GM20000 (cell line): ENCODE measurements around the gene SREK1.

Experiments used
- DNase-seq: peaks from one replicate; pipeline ENCODE4 v3.0.0; 2012; ENCODE audit warnings: low spot score
- TF ChIP-seq, protein P1 (sequence below): IDR thresholded peaks from 2 replicates; pipeline ENCODE4 v1.5.1; 2012; ENCODE audit warnings: mild to moderate bottlenecking, control low read depth; ENCODE audit errors: extremely low read depth, missing control alignments

SREK1 gene

DNA sequence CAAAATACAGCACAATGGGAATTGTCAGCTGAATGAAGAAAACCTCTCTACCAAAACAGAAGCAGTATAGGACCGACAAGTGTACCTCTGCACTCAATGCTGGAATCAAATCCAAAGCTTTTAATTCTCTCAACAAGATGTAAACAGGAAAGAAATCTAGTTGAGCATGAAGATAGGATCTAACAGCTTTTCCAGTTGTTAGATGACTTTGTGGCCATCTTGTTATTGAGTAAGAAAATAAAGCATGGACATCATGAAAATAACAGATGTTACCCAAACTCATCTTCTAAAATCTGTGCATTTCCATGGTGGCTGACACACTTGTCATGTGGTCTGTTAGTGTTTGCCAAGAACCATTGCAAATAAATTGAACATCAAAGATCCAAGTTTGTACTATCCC lies 34.7 kb downstream of the SREK1 start:
- no peak for DNase-seq
- TF ChIP-seq, protein P1, sequence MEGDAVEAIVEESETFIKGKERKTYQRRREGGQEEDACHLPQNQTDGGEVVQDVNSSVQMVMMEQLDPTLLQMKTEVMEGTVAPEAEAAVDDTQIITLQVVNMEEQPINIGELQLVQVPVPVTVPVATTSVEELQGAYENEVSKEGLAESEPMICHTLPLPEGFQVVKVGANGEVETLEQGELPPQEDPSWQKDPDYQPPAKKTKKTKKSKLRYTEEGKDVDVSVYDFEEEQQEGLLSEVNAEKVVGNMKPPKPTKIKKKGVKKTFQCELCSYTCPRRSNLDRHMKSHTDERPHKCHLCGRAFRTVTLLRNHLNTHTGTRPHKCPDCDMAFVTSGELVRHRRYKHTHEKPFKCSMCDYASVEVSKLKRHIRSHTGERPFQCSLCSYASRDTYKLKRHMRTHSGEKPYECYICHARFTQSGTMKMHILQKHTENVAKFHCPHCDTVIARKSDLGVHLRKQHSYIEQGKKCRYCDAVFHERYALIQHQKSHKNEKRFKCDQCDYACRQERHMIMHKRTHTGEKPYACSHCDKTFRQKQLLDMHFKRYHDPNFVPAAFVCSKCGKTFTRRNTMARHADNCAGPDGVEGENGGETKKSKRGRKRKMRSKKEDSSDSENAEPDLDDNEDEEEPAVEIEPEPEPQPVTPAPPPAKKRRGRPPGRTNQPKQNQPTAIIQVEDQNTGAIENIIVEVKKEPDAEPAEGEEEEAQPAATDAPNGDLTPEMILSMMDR, result no peak

DNA sequence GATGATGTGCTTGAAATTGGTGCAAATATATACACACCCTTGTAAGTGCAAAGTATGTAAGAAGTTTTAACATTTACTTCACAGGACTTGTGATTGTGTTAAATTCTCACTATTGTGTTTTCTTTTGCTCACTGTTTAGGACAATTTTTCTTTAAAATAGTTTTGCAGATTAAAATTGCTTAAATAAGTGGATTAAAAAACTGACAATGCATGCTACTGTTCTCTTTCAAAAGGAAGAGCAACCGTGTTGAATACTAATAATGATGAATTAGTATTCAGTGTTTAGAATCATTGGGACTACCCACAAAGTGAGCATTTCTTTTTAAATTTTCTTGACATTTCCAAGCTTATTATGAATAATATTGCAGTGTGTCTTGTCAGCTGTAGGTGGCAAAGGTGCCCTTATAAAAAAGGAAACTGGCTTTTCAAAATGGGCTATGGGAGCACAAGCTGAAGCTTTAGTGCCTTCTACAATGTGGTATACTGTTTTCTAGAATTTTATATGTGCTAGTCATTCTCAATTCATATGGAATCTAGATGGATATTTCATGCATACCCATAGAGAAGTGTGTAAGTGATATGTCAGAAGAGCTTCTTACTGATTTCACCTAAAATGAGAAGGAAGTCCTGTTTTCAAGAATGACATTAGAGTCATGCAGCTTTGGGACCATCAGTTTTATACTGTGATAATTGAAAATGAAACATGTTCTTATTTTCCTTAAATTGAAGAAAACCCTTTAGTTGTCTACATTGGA lies 35.4 kb downstream of the SREK1 start:
- TF ChIP-seq, protein P1, result no peak
- no peak for DNase-seq

DNA sequence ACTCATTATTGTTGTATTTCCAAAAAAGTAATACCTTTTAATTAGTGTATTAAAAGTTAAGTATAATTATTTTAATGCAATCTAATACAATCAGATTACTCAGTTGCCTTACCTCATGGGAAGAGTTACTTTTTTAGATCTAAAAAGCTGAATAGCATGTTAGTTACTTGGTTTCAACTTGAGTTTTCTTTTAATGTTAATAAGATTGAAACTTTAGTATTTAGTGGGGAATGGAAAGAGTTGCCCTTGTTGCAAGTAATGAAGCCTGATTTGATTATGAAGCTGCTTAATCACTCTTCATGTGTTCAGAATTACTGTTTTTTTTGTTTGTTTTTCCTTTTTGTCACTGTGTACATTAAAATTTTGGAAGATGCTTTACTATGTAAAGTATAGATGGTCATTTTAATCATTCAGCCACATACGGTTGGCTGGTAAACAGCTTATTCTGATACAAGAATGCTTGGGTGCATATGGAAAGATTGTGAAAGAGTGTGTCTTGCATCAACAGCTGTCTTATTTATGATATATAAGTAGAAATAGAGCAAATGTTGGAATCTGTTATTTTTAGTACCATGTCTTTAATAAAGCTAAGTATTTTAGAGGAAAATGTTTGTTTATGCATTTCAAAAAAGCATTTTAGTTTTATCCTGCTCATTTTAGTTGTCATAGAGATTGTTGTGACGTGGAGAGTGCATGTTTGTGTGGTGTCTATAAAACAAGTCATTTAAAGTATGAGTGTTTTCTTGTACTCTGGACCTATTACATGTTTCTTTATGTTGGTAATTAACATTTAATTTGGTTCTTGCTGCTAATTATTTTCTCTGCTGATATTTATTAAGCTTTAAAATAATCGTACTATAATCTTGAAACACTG lies 36.4 kb downstream of the SREK1 start:
- DNase-seq, result no peak
- TF ChIP-seq, protein P1, result no peak

DNA sequence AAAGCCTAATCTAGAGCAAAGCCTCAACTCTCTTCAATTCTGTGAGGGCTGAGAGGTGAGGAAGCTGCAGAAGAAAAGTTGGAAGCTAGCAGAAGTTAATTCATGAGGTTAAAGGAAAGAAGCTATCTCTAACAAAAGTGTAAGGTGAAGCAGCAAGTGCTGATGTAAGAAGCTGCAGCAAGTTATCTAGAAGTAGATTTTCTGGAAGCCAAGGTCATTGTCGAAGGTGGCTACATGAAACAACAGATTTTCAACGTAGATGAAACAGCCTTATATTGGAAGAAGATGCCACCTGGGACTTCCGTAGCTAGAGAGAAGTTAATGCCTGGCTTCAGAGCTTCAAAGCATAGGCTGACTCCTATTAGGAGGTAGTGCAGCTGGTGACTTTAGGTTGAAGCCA lies 42.0 kb downstream of the SREK1 start:
- no peak for DNase-seq
- TF ChIP-seq, protein P1, result no peak

DNA sequence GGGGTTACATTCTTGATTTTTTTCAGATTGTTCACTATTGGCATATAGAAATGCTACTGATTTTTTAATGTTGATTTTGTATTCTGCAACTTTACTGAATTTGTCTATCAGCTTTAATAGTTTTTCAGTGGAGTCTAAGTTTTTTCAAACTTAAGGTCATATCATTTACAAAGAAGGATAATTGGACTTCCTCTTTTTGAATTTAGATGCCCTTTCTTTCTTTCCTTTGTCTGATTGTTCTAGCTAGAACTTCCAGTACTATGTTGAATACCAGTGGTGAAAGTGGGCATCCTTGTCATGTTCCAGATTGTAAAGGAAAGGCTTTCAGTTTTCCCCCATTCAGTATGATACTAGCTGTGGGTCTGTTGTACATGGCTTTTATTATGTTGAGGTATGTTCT lies 49.3 kb downstream of the SREK1 start:
- TF ChIP-seq, protein P1, result no peak
- DNase-seq, result no peak

DNA sequence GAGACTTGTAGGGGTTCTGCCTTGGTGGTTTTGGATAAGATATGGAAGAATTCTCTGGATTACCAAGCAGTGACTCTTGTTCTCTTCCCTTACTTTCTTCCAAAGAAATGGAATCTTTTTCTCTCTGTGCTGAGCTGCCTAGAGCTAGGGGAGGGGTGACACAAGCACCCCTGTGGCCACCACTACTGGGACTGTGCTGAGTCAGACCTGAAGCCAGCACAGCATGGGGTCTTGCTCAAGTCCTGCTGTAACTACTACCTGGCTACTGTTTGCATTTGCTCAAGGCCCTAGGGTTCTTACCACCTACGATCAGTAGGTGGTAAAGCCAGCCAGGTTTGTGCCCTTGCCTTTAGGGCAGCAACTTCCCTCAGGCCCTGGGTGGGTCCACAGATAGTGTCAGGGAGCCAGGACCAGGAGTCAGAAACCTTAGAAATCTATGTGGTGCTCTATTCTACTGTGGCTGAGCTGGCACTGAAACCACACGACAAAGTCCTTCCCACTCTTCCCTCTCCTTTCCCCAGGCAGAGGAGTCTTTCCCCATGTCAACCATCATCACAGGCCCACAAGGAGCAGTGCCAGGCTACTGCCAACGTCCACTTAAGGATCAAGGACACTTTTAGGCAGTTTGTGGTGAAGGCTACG lies 53.8 kb downstream of the SREK1 start:
- TF ChIP-seq, protein P1, result no peak
- DNase-seq, result no peak

DNA sequence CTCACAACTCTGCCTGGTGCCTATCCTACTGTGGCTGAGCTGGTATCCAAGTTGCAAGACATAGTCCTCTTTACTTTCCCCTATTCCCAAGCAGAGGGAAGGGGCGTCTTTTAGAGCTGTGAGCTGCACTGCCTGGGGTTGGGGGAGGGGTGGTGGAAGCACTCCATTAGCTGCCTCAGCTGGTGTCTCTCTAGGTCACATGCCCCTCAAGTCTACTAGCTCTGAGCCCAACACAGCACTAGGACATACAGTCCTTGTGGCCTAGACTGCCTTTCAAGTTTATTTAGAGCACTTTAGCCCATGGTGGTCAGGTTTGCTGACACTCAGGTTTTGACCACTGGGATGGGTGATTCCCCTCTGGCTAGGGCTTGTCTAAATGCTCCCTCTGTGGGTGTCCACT lies 54.7 kb downstream of the SREK1 start:
- TF ChIP-seq, protein P1, result no peak
- no peak for DNase-seq
